MCF 10A (cell line): Measurements from ENCODE around the gene IFITM2. TPM values are rescaled to one million over a fixed set of nuclear protein-coding genes. Genes with fewer than 3 reads are reported as not detected.

Experiments used
- BruUV-seq: library from RNA; stranded (reverse); fragments of 400-500 nt; replicated peaks from 2 replicates; lab custom pipeline; 2021; lab: Mats Ljungman, UMichigan
- CTCF ChIA-PET: fragments of 300-600 bp; sonication (Branson Sonifier 250); formaldehyde crosslinking; extraction: SDS; loops from one replicate; lab custom pipeline; 2021; ENCODE audit warnings: antibody characterized with exemption, inconsistent platforms; lab: Yijun Ruan, JAX
- POLR2A ChIA-PET: fragments of 300-600, 350-650 bp; sonication (Branson Sonifier 250); formaldehyde crosslinking; extraction: SDS; loops from one replicate; lab custom pipeline; 2020; ENCODE audit warnings: antibody characterized with exemption, inconsistent platforms; lab: Yijun Ruan, JAX
- DNase-seq: peaks from one replicate; pipeline ENCODE4 v3.0.0-alpha.2; 2018; ENCODE audit not compliant: unreplicated experiment
- H3K27ac Mint-ChIP-seq: one replicate; pipeline ENCODE4 v1.8.0; 2022; ENCODE audit warnings: mild to moderate bottlenecking, low read depth, mixed read lengths; ENCODE audit not compliant: unreplicated experiment
- H3K27me3 Mint-ChIP-seq: one replicate; pipeline ENCODE4 v1.8.0; 2022; ENCODE audit warnings: mixed read lengths; ENCODE audit not compliant: insufficient read depth, unreplicated experiment
- H3K36me3 Mint-ChIP-seq: one replicate; pipeline ENCODE4 v1.8.0; 2022; ENCODE audit warnings: mild to moderate bottlenecking, moderate library complexity, mixed read lengths; ENCODE audit not compliant: insufficient read depth, unreplicated experiment
- H3K4me1 Mint-ChIP-seq: one replicate; pipeline ENCODE4 v1.8.0; 2022; ENCODE audit warnings: mixed read lengths; ENCODE audit not compliant: insufficient read depth, unreplicated experiment
- H3K4me3 Mint-ChIP-seq: one replicate; pipeline ENCODE4 v1.8.0; 2022; ENCODE audit warnings: mild to moderate bottlenecking, moderate library complexity, mixed read lengths; ENCODE audit not compliant: unreplicated experiment
- H3K9me3 Mint-ChIP-seq: one replicate; pipeline ENCODE4 v1.8.0; 2022; ENCODE audit warnings: mixed read lengths; ENCODE audit not compliant: unreplicated experiment
- CTCF ChIP-seq: fragments of 200-600 bp; IDR thresholded peaks from one replicate; pipeline ENCODE4 v1.8.0; 2022; ENCODE audit warnings: antibody characterized with exemption, mild to moderate bottlenecking; ENCODE audit not compliant: unreplicated experiment
- intact Hi-C: fragments of 100-400 bp; cut with micrococcal nuclease; formaldehyde crosslinking; loops from 2 replicates; pipeline ENCODE4 v1.14.1; 2022
- total RNA-seq: library from RNA; stranded (reverse); gene quantifications from 2 replicates; pipeline ENCODE4 v1.2.3, GENCODE V29; 2022

IFITM2 gene
- total RNA-seq, 1 experiment from 2014 or later = 314 TPM

DNA sequence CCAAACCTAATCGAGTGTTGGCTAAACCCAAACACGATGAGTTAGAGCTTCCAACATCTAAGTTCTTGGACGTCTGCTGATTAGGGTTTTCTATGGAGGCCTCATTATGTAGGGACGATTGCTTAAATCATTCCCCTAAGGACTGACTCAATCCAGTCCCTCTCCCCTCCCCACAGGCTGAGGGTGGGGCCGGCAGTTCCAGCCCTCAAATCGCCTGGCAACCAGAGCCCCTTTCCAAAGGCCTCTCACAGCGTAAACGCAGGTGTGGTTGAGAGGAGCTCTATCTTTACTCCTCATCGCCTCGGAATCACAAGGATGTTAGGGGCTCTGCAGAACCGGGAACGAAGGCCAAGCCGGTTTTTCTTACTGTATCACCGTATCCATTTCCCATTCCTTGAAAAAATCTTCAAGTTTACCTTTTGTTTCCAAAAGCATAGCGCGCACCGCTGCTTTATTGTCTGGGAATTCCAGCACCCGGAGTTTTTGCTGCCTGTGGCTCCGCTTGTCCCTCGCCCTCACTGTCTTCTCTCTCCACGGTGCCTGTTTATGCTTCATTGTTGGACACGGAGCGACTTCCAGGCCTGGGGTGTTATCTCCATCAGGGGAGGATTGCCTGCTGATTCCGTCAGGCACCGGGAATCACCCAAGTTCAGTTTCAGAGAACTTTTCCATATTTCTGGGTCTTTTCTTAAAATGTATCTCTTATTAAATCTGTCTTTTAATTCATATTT is 26.8 kb downstream of the IFITM2 start:
- H3K4me1 Mint-ChIP-seq = no peaks in the 10 kb centered on the region
- H3K36me3 Mint-ChIP-seq = no peaks in the 10 kb centered on the region
- no peak for DNase-seq
- CTCF ChIA-PET = no interaction called here
- intact Hi-C loops = no loop called here
- POLR2A ChIA-PET = interaction anchor here (0.6 kb wide), 1 partner anchor 27 kb away, joined by 3 read pairs; the partner anchor contains the start of gene IFITM2
- no peak overlapping the region for H3K4me3 Mint-ChIP-seq
- H3K9me3 Mint-ChIP-seq = no peaks in the 10 kb centered on the region
- no peaks in the 10 kb centered on the region for H3K27me3 Mint-ChIP-seq
- TF ChIP-seq CTCF = no peak
- no peak overlapping the region for H3K27ac Mint-ChIP-seq
- no TSS peak for BruUV-seq

GRCh38 chr11:335779-336658 is 28.4 kb downstream of the IFITM2 start:
- Mint-ChIP-seq H3K36me3 (no peaks in the 10 kb centered on the region), H3K9me3 (no peaks in the 10 kb centered on the region), H3K4me1 (no peaks in the 10 kb centered on the region), H3K4me3 (no peak overlapping the region), H3K27ac (no peak overlapping the region), H3K27me3 (peaks cover 10% of the 10 kb centered on the region)
- no peak for DNase-seq
- POLR2A ChIA-PET = no interaction called here
- no peak for TF ChIP-seq CTCF
- no TSS peak for BruUV-seq
- intact Hi-C loops = no loop called here
- CTCF ChIA-PET = no interaction called here

GRCh38 chr11:336659-337198 is 29.1 kb downstream of the IFITM2 start:
- intact Hi-C loops = no loop called here
- Mint-ChIP-seq H3K27me3 (peaks cover 17% of the 10 kb centered on the region), H3K4me1 (no peaks in the 10 kb centered on the region), H3K4me3 (no peak overlapping the region), H3K36me3 (no peaks in the 10 kb centered on the region), H3K9me3 (no peaks in the 10 kb centered on the region), H3K27ac (no peak overlapping the region)
- POLR2A ChIA-PET = no interaction called here
- no peak for DNase-seq
- TF ChIP-seq CTCF = no peak
- CTCF ChIA-PET = interaction anchor here (0.6 kb wide), 1 partner anchor 19 kb away, joined by 3 read pairs; no protein-coding TSS in a partner anchor
- BruUV-seq = no TSS peak

DNA sequence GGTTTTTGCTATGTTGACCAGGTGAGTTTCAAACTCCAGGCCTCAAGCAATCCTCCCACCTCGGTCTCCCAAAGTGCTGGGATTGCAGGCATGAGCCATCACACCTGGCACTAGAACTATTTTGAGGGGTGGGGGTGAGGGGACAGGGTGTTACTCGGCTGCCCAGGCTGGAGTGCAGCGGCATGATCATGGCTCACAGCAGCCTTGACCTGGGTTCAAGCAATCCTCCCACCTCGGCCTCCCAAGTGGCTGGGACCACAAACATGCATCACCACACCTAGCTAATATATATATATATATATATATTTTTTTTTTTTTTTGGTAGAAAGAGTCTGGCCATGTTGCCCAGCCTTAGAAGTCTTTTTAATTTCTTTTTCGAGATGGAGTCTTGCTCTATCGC is 30.1 kb downstream of the IFITM2 start:
- Mint-ChIP-seq H3K27ac (no peak overlapping the region), H3K4me3 (no peak overlapping the region), H3K4me1 (no peaks in the 10 kb centered on the region), H3K9me3 (no peaks in the 10 kb centered on the region), H3K27me3 (peaks cover 20% of the 10 kb centered on the region), H3K36me3 (no peaks in the 10 kb centered on the region)
- ChIA-PET CTCF (interaction anchor here (0.6 kb wide), 1 partner anchor 20 kb away, joined by 3 read pairs; no protein-coding TSS in a partner anchor), POLR2A (no interaction called here)
- no peak for DNase-seq
- TF ChIP-seq CTCF = no peak
- intact Hi-C loops = no loop called here
- no TSS peak for BruUV-seq
